ENCODE measurements around the gene CERS3.
"Not testable (repeated sequence)": the region's sequence is repeated elsewhere in the genome, so short reads cannot be mapped to it uniquely, and the experiment has no call there.

CERS3 gene

GRCh38 chr15:100463515-100463914 is 65.2 kb downstream of the CERS3 start:
- DNase-seq, result no peak

GRCh38 chr15:100461049-100461448 is 67.7 kb downstream of the CERS3 start:
- DNase-seq, result no peak

- DNase-seq, result no peak
Observed at GRCh38 chr15:100457201-100457600, 71.5 kb downstream of the CERS3 start.

DNA sequence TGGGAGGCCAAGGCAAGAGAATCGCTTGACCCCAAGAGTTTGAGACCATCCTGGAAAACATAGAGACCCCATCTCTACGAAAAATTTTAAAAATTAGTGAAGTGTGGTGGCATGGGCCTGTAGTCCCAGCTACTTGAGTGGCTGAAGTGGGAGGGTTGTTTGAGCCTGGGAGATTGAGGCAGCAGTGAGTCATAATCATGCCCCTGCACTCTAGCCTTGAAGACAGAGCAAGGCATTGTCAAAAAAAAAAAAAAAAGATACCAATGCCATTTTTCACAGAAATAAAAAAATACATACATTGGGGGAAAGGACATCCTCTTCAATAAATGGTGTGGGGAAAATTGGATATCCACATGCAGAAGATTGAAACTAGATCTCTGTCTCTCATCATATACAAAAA is 74.6 kb downstream of the CERS3 start:
- no peak for DNase-seq

- no peak for DNase-seq
Observed at GRCh38 chr15:100448481-100448880, 80.3 kb downstream of the CERS3 start.

- DNase-seq, result not testable (repeated sequence)
Observed at GRCh38 chr15:100441063-100441462, 87.7 kb downstream of the CERS3 start.

- DNase-seq, result no peak
Observed at GRCh38 chr15:100439514-100439913, 89.2 kb downstream of the CERS3 start.

- no peak for DNase-seq
Observed at GRCh38 chr15:100438570-100438969, 90.2 kb downstream of the CERS3 start.

GRCh38 chr15:100437261-100437660 is 91.5 kb downstream of the CERS3 start:
- no peak for DNase-seq

GRCh38 chr15:100434561-100434960 is 94.2 kb downstream of the CERS3 start:
- no peak for DNase-seq

GRCh38 chr15:100434038-100434437 is 94.7 kb downstream of the CERS3 start:
- DNase-seq, result no peak

GRCh38 chr15:100433304-100433703 is 95.4 kb downstream of the CERS3 start:
- no peak for DNase-seq

DNA sequence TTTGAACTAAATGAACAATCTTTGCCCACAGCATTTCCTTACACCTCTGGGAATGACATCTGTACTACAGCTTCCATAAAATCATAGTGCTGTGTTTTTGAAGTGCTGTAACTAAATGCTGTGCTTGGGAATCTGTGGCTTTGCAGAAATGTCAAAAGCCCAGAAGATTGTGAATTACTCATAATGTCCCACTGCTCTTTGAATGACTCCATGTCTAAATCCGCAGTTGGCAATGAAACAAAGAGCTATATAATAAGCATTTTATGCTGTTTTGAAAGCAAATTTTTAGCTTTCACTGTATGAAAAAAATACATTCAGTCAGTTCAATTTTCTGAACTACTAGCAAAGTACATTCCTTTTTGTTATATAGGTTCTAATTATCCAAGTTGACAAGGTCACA is 98.3 kb downstream of the CERS3 start:
- no peak for DNase-seq

DNA sequence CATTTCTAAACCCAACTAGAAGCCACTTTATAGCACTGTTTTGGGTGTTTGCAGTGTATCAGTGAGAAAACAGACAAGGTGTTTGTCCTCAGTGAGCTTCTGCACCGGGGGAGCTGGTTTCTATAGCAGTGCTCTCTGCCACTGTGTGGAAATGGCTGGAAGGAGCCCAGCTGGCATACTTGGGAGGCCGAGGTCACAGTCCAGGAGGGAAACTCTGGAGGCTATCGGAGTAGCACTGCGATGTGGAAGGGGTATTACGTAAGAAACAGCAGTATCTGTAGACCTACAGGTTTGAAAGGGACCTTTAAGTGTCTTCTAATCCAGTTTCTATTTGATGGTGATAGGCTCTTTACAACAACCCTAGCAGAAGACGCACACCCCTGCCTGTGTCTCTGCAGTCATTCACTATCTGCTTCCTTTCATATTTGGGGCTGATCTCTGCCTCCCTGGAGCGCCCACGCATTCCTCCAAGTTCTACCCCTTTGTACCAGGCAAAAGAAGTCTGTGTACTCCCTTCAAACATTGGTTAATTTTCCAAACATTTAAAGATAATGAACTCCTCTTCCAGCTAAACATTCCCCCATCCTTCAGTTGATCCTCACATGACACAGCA is 99.5 kb downstream of the CERS3 start:
- no peak for DNase-seq

DNA sequence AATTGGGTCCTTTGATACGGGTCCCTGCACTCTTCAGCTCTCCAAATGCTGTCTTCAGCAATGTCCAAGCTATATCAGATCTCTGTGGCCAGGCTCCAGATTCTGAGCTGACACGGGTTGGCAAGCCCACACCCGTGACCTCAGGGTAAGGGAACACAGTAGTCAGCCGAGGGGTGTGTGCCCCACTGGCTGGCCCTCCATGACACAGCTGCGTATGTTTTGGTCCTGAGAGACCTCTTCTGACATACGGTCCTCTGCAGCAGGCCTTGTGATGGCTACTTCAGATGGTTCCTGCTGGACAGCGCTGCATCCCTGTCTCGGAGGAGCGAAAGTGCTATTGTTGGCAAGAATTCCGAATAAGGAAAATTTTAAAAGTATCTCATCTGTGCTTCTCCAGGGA is 101.8 kb downstream of the CERS3 start:
- no peak for DNase-seq

DNA sequence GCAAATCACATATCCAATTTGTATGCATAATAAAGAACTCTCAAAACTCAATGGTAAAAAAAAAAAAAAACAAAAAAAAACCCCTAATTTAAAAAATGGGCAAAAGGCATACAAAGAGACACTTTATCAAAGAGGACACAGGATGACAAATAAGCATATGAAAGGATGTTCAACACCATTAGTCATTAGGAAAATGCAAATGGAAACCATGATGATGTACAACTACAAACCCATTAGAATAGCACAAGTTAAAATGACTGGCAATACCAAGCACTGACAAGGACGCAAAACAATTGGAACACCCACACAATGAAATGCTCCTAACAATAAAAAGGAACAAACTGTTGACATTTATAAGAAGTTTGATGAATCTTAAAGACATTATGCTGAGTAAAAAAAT is 123.6 kb downstream of the CERS3 start:
- no peak for DNase-seq

- no peak for DNase-seq
Observed at GRCh38 chr15:100400996-100401395, 127.8 kb downstream of the CERS3 start.

- no peak for DNase-seq
Observed at GRCh38 chr15:100394736-100395440, 133.9 kb downstream of the CERS3 start.

- no peak for DNase-seq
Observed at GRCh38 chr15:100393008-100393407, 135.7 kb downstream of the CERS3 start.

DNA sequence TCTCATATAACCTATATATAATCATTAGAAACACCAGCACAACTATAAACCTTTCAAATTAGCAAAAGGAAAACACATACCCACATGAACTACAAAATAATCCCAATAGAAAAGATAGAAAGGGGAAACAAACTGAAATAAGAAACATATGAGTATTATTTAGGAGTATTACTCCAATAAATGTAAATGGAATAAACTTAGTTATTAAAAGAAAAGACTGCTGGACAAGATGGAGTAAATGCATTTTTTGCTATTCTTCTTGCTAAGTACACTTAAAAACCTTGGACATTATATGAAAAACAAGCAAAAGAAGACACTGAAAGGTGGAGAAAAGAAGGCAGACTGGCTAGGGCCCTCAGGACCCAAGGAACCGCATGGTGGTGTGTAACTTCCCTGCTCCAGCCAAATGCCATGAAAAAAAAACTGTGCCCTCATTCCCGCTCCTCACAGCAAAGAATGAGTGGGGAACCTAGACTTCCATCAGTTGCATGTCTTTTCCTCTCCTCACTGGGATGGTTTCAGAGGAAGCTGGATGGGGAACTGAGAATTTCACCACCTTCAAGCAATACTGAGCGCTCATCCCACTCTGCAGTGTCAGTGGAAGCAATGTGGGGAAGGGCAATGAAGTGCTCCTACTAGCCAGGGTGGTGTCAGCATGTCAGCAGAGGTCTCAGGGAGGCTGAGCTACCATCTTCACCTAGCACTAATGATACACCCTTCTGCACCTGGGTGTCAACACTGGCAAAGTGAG is 143.3 kb downstream of the CERS3 start:
- DNase-seq, result no peak

DNA sequence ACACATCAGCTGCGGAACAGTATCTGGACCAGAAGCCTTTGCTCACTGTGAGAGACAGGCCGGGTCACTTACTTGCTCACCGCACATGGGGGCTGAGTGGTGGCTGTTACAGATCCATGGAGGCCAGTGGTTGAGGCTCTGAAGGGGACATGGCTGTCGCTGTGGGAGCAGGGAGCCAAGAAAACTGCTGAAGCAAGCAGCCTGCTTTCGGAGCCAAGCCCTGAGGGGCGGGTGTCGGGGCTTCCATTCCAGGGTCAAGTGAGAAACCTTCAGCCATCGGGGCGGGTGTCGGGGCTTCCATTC is 144.7 kb downstream of the CERS3 start:
- DNase-seq, result no peak

GRCh38 chr15:100383302-100384107 is 145.2 kb downstream of the CERS3 start:
- no peak for DNase-seq

GRCh38 chr15:100373942-100374341 is 154.8 kb downstream of the CERS3 start:
- no peak for DNase-seq
